ENCODE results near the gene TAPBPL. TPM values are rescaled to one million over a fixed set of nuclear protein-coding genes. Genes with fewer than 3 reads are reported as not detected.
A peak's percentile ranks its signal among the peaks of the same experiment; 100 is the strongest.

TAPBPL gene
- total RNA-seq, 2 experiments from 2014 or later, result 45.8 to 47.9 TPM

GRCh38 chr12:6440391-6440790, 11.5 kb upstream of the TAPBPL start:
- ChIA-PET CTCF (interaction anchor here (1.0 to 1.7 kb wide), 2 partner anchors 9 to 11 kb away, joined by 4 to 5 read pairs; partner anchors contain the start of gene TAPBPL), POLR2A (no interaction called here)
- Mint-ChIP-seq H3K27me3 (no peaks in the 10 kb centered on the region), H3K4me3 (no peak overlapping the region), H3K4me1 (peaks cover 34% of the 10 kb centered on the region), H3K36me3 (ENCODE audit: low read depth) (peaks cover 7% of the 10 kb centered on the region), H3K9me3 (no peaks in the 10 kb centered on the region), H3K27ac (no peak overlapping the region)
- no peak for DNase-seq

GRCh38 chr12:6442836-6443235, 9.0 kb upstream of the TAPBPL start:
- H3K27ac Mint-ChIP-seq, result peak overlapping the region; percentile 42
- H3K36me3 Mint-ChIP-seq (ENCODE audit: low read depth), result peaks cover 28% of the 10 kb centered on the region
- no peak overlapping the region for H3K4me3 Mint-ChIP-seq
- no peaks in the 10 kb centered on the region for H3K27me3 Mint-ChIP-seq
- peaks cover 51% of the 10 kb centered on the region for H3K4me1 Mint-ChIP-seq
- H3K9me3 Mint-ChIP-seq, result no peaks in the 10 kb centered on the region
- DNase-seq, result no peak
- ChIA-PET CTCF (interaction anchor here (1.2 to 6.5 kb wide), 6 partner anchors 9 to 23 kb away, joined by 3 to 37 read pairs (median 23); partner anchors contain the start of gene TAPBPL), POLR2A (interaction anchor here (1.2 kb wide), 1 partner anchor 92 kb away, joined by 4 read pairs; the partner anchor contains the start of gene GAPDH)

- DNase-seq, result no peak
- Mint-ChIP-seq H3K4me3 (peak overlapping the region; percentile 90), H3K4me1 (peaks cover 54% of the 10 kb centered on the region), H3K27ac (peak overlapping the region; percentile 89), H3K9me3 (no peaks in the 10 kb centered on the region), H3K27me3 (no peaks in the 10 kb centered on the region), H3K36me3 (ENCODE audit: low read depth) (peaks cover 32% of the 10 kb centered on the region)
- ChIA-PET CTCF (interaction anchor here (0.8 to 6.5 kb wide), 7 partner anchors 9 to 56 kb away, joined by 4 to 37 read pairs (median 21); partner anchors contain the start of gene TAPBPL), POLR2A (interaction anchor here (1.1 to 1.2 kb wide), 2 partner anchors 19 to 91 kb away, joined by 4 read pairs; partner anchors contain the start of gene GAPDH)
Measured at GRCh38 chr12:6443361-6443983, 8.4 kb upstream of the TAPBPL start.

GRCh38 chr12:6444031-6444430, 7.8 kb upstream of the TAPBPL start:
- Mint-ChIP-seq H3K4me1 (peaks cover 52% of the 10 kb centered on the region), H3K9me3 (no peaks in the 10 kb centered on the region), H3K27ac (peak overlapping the region; percentile 89), H3K27me3 (no peaks in the 10 kb centered on the region), H3K36me3 (ENCODE audit: low read depth) (peaks cover 32% of the 10 kb centered on the region), H3K4me3 (peak overlapping the region; percentile 90)
- no peak for DNase-seq
- CTCF ChIA-PET, result interaction anchor here (0.8 to 6.5 kb wide), 6 partner anchors 10 to 56 kb away, joined by 4 to 37 read pairs (median 23); no protein-coding TSS in a partner anchor
- POLR2A ChIA-PET, result interaction anchor here (1.1 to 1.2 kb wide), 2 partner anchors 18 to 90 kb away, joined by 4 read pairs; partner anchors contain the start of gene GAPDH

GRCh38 chr12:6444704-6445688, 6.8 kb upstream of the TAPBPL start, which contains the start of gene CD27:
Gene CD27, plus strand, starts transcription at chr12:6444955. Its CDS starts 141 bp downstream, at chr12:6445096.
- POLR2A ChIA-PET, result no interaction called here
- no peaks in the 10 kb centered on the region for H3K27me3 Mint-ChIP-seq
- peak; percentile 55 for DNase-seq
- H3K4me1 Mint-ChIP-seq, result peaks cover 54% of the 10 kb centered on the region
- CTCF ChIA-PET, result interaction anchor here (1.0 to 6.5 kb wide), 6 partner anchors 11 to 55 kb away, joined by 3 to 37 read pairs (median 15); no protein-coding TSS in a partner anchor
- peaks cover 32% of the 10 kb centered on the region for H3K36me3 Mint-ChIP-seq (ENCODE audit: low read depth)
- H3K27ac Mint-ChIP-seq, result peak within 1 kb of the TSS; percentile 89
- H3K9me3 Mint-ChIP-seq, result no peaks in the 10 kb centered on the region
- H3K4me3 Mint-ChIP-seq, result peak within 1 kb of the TSS; percentile 90

- DNase-seq, result no peak
- Mint-ChIP-seq H3K27ac (peak overlapping the region; percentile 98), H3K9me3 (no peaks in the 10 kb centered on the region), H3K4me3 (peak overlapping the region; percentile 100), H3K4me1 (peaks cover 73% of the 10 kb centered on the region), H3K36me3 (ENCODE audit: low read depth) (peaks cover 72% of the 10 kb centered on the region), H3K27me3 (no peaks in the 10 kb centered on the region)
- CTCF ChIA-PET, result interaction anchor here (1.1 to 3.3 kb wide), 8 partner anchors 10 to 115 kb away, joined by 4 to 27 read pairs (median 8); no protein-coding TSS in a partner anchor
- POLR2A ChIA-PET, result interaction anchor here (1.6 kb wide), 1 partner anchor 21 kb away, joined by 8 read pairs; the partner anchor contains the start of gene VAMP1
Measured at GRCh38 chr12:6450091-6450868, 1.6 kb upstream of the TAPBPL start.

- Mint-ChIP-seq H3K27me3 (no peaks in the 10 kb centered on the region), H3K4me3 (peak overlapping the region; percentile 100), H3K36me3 (ENCODE audit: low read depth) (peaks cover 69% of the 10 kb centered on the region), H3K27ac (peak overlapping the region; percentile 98), H3K9me3 (no peaks in the 10 kb centered on the region), H3K4me1 (peaks cover 73% of the 10 kb centered on the region)
- no peak for DNase-seq
- ChIA-PET POLR2A (interaction anchor here (0.8 to 2.5 kb wide), 3 partner anchors 10 to 20 kb away, joined by 3 to 25 read pairs (median 8); partner anchors contain the start of gene VAMP1), CTCF (interaction anchor here (1.0 to 3.3 kb wide), 10 partner anchors 9 to 441 kb away, joined by 3 to 27 read pairs (median 5); no protein-coding TSS in a partner anchor)
Measured at GRCh38 chr12:6450869-6451347, 934 bp upstream of the TAPBPL start.

GRCh38 chr12:6452245-6452943, 552 bp downstream of the TAPBPL start:
- H3K4me3 Mint-ChIP-seq, result peak overlapping the region; percentile 100
- H3K27ac Mint-ChIP-seq, result peak overlapping the region; percentile 98
- no peaks in the 10 kb centered on the region for H3K27me3 Mint-ChIP-seq
- ChIA-PET POLR2A (interaction anchor here (0.8 to 2.5 kb wide), 2 partner anchors 9 to 82 kb away, joined by 5 to 25 read pairs; partner anchors contain the start of gene GAPDH), CTCF (interaction anchor here (0.6 to 3.3 kb wide), 10 partner anchors 8 to 118 kb away, joined by 3 to 27 read pairs (median 6); no protein-coding TSS in a partner anchor)
- H3K4me1 Mint-ChIP-seq, result peaks cover 69% of the 10 kb centered on the region
- DNase-seq, result no peak
- no peaks in the 10 kb centered on the region for H3K9me3 Mint-ChIP-seq
- peaks cover 69% of the 10 kb centered on the region for H3K36me3 Mint-ChIP-seq (ENCODE audit: low read depth)

- DNase-seq, result peak; percentile 37
- peaks cover 70% of the 10 kb centered on the region for H3K36me3 Mint-ChIP-seq (ENCODE audit: low read depth)
- CTCF ChIA-PET, result interaction anchor here (0.6 to 3.3 kb wide), 8 partner anchors 7 to 59 kb away, joined by 3 to 27 read pairs (median 8); no protein-coding TSS in a partner anchor
- H3K27me3 Mint-ChIP-seq, result no peaks in the 10 kb centered on the region
- no peaks in the 10 kb centered on the region for H3K9me3 Mint-ChIP-seq
- POLR2A ChIA-PET, result interaction anchor here (0.8 to 2.5 kb wide), 2 partner anchors 8 to 81 kb away, joined by 5 to 25 read pairs; partner anchors contain the start of gene GAPDH
- peak overlapping the region; percentile 98 for H3K27ac Mint-ChIP-seq
- peak overlapping the region; percentile 100 for H3K4me3 Mint-ChIP-seq
- peaks cover 66% of the 10 kb centered on the region for H3K4me1 Mint-ChIP-seq
Measured at GRCh38 chr12:6452944-6453630, 1.2 kb downstream of the TAPBPL start.

GRCh38 chr12:6457220-6457945, 5.5 kb downstream of the TAPBPL start:
- Mint-ChIP-seq H3K27ac (peak overlapping the region; percentile 31), H3K27me3 (no peaks in the 10 kb centered on the region), H3K36me3 (ENCODE audit: low read depth) (peaks cover 85% of the 10 kb centered on the region), H3K4me1 (peaks cover 80% of the 10 kb centered on the region), H3K9me3 (no peaks in the 10 kb centered on the region), H3K4me3 (no peak overlapping the region)
- DNase-seq, result no peak
- ChIA-PET POLR2A (no interaction called here), CTCF (interaction anchor here (0.9 to 2.6 kb wide), 9 partner anchors 8 to 133 kb away, joined by 3 to 6 read pairs (median 4); partner anchors contain the start of genes CD27 and VAMP1)

All from activated CD4-positive, alpha-beta T cell treated with anti-CD3 and anti-CD28 coated beads, Interleukin-2, amount 10 ng/mL, durations not matched to agents 7 days and 5 days (primary cell).